AG08396 (cell line): Measurements from ENCODE around the gene FOXP1.

Source experiments
- DNase-seq: peaks from one replicate; pipeline ENCODE4 v3.0.0; 2012; ENCODE audit warnings: low spot score, mixed read lengths

The FOXP1 gene

DNA sequence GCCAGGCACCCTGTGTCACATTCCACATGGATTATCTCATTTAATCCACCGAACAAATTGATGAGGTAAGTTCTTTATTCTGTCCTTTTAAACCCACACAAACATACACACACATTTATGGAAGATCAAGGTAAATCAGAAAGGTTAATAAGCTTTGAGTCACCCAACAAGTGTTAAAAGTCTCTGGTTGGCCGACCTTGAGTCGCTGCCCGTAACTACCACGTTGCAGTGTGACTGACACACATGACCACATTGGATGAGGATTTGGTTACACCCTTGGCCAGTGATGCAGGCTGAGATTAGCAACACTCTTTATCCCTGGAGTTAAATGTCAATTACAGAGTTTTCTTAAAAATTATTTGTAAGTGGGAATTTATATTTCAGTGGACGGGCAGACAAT is 19.2 kb downstream of the FOXP1 start:
- DNase-seq = no peak

DNA sequence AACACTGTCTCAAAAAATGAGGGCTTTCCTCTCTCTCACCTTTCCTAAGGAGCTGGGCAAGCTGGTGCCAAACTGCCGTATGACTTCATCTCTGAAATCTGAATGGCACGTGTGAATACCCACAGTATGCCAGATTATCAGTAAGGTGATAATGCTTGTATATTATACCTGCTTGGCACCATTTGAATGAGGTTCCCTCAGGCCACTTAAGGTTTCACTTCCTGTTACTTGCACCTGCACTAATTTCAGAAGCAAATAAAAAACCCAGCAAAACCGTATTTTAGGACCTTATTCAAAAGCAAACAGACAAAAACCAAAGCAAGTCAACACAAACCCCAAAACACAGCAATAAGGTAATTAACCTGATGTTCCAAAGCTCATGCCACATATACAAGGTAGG is 19.7 kb downstream of the FOXP1 start:
- DNase-seq = no peak

GRCh38 chr3:71562938-71563337 is 20.6 kb downstream of the FOXP1 start:
- no peak for DNase-seq

DNA sequence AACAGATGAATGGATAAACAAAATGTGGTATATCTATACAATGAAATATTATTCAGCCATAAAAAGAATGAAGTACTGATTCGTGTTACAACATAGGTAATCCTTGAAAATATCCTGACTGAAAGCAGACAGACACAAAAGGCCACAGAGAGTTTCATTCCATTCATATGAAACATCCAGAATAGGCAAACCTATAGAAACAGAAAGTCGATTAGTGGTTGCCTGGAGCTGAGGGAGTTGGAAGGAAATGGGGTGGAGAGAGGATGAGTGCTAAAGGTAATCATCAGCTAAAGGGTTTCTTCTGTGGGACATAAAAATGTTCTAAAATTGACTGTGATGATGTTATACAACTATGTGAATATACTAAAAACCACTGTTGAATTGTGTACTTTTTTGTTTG is 22.9 kb downstream of the FOXP1 start:
- DNase-seq = no peak

- no peak for DNase-seq
These were observed 23.9 kb downstream of the FOXP1 start for GRCh38 chr3:71559578-71560162.

DNA sequence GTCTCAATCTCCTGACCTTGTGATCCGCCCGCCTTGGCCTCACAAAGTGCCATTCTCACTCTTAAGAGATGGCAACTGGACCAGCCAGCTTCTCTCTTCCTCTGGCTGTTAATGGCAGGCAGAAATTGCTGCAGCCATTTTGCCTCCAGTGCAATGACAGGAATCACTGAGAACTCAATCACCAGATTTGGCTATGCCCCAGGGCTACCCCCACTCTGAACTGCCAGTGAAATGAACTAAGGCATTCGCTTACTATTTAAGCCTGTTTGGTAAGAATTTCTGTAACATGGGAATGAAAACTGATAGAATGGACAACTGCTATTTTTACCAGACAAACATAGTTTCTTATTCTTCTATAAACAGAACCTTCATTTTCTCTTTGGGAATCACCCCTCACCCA is 24.5 kb downstream of the FOXP1 start:
- no peak for DNase-seq

DNA sequence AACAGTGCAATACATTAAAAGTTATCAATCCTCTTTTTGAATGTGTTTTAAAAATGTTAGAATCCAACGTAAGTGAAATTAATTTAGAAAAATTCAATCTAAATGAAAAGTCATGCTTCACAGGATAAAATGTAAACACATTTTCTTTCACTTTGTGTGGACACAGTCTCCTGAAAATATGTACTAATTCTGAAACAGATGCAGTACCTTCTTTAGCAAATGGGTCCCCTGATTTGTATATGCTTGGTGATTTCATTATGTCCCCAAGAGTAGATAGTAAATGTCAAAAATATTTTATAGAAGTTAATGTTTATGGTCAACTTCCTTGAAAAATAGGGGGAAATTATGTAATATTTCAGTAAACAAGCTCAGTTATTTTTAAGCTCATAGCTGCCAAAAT is 28.9 kb downstream of the FOXP1 start:
- no peak for DNase-seq

DNA sequence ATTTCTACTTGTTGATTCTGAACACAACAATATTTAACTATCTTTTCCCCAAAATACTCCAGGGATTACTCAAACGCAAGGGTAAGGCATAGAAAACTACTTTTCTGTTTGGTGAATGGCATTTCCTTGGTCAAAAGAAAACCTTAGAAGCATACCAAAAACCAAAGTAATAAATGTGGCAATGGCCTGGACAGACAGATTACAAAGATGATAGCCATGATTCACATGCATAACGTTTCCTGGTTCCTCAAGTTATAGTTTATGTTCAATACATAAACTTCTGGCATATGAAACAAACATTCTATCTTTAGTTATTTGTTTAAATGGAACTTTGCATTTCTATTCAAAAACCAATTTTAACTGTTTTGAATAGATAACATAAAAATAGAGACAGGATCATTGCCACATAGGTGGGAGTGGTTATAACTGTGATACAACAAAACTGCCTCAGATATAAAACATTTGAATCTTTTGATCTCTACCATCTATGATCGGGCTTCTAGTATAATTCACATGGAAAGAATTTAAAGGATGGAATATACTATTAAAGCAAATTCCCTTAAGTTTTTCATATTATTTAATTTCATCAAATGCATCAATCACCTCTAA is 32.1 kb downstream of the FOXP1 start:
- DNase-seq = no peak

DNA sequence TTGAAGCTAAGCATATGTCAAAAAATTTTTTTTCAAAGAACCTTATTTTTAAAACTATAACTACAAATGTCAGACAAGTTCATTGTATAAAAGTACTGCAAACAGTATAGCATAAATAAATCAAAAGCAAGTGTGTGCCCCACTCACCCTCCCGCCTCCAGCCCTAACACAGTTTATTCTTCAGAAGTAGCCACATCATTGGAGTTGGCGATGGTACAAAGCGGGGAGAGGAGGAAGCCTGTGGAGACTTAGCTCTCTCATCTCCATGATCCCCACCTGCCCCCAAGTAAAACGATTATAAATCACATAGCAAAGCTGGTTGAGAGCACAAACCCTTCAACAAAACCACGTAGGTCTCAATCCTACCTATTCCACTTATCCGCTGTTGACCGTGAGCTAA is 33.6 kb downstream of the FOXP1 start:
- DNase-seq = no peak

- no peak for DNase-seq
These were observed 34.7 kb downstream of the FOXP1 start for GRCh38 chr3:71548705-71549384.

- no peak for DNase-seq
These were observed 36.0 kb downstream of the FOXP1 start for GRCh38 chr3:71547249-71548198.

- DNase-seq = no peak
These were observed 36.7 kb downstream of the FOXP1 start for GRCh38 chr3:71546821-71547220.

DNA sequence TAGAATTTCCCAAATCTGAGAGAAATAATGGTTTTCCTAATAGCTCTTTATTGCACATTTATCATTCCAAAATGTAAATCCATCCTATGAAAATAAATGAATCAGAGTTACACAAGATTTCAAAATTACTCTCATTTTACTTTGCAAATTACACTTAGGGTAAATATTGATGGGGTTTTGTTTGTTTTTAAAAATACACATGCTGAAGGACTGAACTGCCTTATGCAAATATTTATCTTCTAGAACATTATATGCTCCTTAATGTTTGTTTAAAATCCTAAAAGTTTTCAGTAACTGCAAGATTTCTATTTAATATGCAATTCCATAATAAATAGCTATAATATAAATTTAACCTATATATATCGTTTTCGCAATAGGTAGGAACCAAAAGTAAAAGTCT is 38.2 kb downstream of the FOXP1 start:
- DNase-seq = no peak

DNA sequence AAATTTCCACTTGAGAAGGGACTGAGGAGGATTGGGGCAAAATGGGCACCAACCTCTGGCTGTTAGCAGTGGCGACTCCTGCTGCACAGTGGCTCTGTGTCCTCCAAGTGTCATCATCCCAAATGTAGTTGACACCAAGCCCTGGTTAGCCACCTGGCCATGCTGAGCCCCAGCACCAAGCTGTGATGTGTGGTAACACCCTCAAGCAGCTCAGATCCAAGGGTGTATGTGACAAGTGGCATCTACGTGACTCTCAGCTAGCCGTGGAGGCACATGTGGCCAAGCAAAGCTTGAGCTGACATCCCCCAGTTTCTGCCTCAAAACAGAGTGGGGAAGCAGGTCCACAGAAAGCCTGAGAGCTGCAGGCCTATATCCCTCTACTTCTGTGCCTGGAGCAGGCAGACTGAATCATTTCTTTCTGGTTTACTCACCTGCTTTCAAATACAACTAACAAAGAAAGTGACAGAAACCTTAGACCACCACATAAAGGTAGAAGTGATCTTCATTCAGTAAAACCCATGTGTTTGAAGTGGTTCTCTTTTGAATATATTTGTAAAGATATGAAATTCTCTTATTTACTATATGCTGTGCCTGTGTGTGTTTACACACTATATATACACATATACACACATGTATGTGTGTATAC is 40.0 kb downstream of the FOXP1 start:
- no peak for DNase-seq

GRCh38 chr3:71542521-71543370 is 40.8 kb downstream of the FOXP1 start:
- peak; percentile 84 for DNase-seq

DNA sequence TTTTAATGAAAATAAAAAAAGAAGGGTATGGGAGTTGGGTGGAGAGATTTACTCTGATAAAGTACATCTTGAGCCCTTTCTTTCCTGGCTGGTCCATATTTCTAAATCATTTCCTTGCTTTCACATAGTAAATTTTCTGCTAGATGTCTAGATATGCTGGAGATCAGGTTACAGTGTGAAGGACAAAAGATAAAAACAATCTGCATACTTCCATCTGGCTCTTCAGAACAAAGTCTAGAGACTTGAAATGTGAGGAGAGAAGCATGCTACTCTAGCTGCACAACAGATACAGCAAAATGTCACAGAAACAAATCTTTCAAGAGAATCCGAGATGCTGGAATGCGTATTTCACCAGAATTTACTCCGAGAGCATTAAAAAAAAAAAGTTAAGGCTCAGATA is 42.2 kb downstream of the FOXP1 start:
- DNase-seq = no peak

DNA sequence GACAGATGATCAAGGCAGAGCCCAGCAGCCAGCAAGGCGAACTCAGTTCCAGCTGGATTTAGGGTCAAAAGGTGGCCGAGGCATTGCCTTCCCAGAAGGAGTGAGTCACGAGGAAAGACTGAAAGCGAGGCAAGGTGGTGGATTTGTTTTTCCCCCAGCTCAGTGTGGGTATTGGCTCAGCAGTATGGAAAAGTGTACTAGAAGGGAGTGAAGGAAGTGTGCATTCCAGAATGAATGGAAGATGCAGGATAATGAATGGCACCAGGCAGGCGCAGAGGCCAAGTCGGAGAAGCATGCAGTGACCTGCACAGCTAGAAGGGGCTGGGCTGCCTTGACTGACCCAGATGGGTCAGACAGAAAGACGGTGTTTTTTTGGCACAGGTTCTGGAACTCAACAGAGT is 46.3 kb downstream of the FOXP1 start:
- peak; percentile 78 for DNase-seq

- peak; percentile 51 for DNase-seq
These were observed 47.1 kb downstream of the FOXP1 start for GRCh38 chr3:71536376-71536965.

- no peak for DNase-seq
These were observed 49.9 kb downstream of the FOXP1 start for GRCh38 chr3:71533588-71533987.

DNA sequence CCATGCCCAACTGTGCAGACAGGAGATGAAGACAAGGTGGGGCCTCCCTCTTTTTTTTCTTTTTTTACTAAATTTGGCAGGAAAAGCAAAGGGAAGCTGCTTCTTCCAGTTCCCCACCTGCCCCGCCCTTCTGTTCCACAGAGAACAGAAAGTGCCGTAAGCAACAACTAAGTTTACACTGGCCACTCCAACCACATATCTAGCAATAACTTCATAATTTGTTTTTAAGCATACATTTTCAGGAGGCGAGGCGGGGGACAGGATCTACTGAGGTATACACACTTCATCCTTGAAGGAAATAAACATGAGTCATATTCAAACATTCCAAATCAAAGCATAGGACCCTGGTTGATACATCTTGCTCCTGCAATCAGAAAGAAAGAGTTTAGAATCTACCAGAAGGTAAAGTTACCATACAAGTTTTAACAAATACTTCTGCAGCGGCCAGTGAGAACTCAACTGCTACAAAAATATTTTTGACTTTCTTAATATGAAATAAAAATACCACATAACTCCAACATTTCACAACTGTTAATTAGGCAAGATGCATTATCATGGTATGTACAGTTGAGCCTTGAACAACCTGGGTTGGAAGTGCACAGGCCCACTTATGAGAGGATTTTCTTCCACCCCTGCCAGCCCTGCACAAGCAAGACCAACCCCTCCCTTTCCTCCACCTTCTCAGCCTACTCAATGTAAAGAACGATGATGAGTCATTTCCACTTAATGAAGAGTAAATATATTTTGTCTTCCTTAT is 50.7 kb downstream of the FOXP1 start:
- DNase-seq = no peak
